Thoracic aorta (tissue), 2 donors: ENCODE measurements around the gene SLC10A1. TPM values are rescaled to one million over a fixed set of nuclear protein-coding genes. Genes with fewer than 3 reads are reported as not detected.

Experiments
- ATAC-seq: fragments of 150-250 bp; one replicate; pipeline ENCODE4 v1.8.0; 2017; ENCODE audit warnings: low read depth; ENCODE audit not compliant: insufficient number of reproducible peaks, low FRiP score
- DNase-seq: peaks from one replicate; pipeline ENCODE4 v3.0.0-alpha.2; 2020; ENCODE audit warnings: low spot score
- H3K27ac ChIP-seq, 2 donors: fragments of 200-600 bp; sonication (generic); 1 replicate in 1 of 2; 2 replicates in 1 of 2; pipeline ENCODE4 v1.5.1; 2016; ENCODE audit warnings: mild to moderate bottlenecking in 2 of 2, moderate library complexity in 2 of 2
- H3K27me3 ChIP-seq: fragments of 200-600 bp; sonication (generic); replicated peaks from 2 replicates; pipeline ENCODE4 v1.6.0; 2016; ENCODE audit warnings: mild to moderate bottlenecking; ENCODE audit not compliant: insufficient read depth
- H3K36me3 ChIP-seq: fragments of 200-600 bp; sonication (generic); one replicate; pipeline ENCODE4 v1.5.1; 2016
- H3K4me1 ChIP-seq, 2 donors: fragments of 200-600 bp; sonication (generic); 1 replicate in 1 of 2; 2 replicates in 1 of 2; pipeline versions ENCODE4 v1.5.1 to v1.6.0; 2016; ENCODE audit warnings: low read depth in 2 of 2, mild to moderate bottlenecking in 1 of 2; ENCODE audit not compliant: control insufficient read depth in 1 of 2
- H3K4me3 ChIP-seq: fragments of 200-600 bp; sonication (generic); 2 replicates; pipeline ENCODE4 v1.5.1; 2016; ENCODE audit warnings: mild to moderate bottlenecking
- H3K9me3 ChIP-seq: fragments of 200-600 bp; sonication (generic); 2 replicates; pipeline ENCODE4 v1.5.1; 2016
- total RNA-seq, 2 donors: library from RNA; depleted of rRNA; stranded (reverse); fragments of >200 nt; gene quantifications; one replicate each; pipeline versions ENCODE4 v1.1.0 to v1.2.3, GENCODE V29; 2016
- TF ChIP-seq, protein P1 (sequence below): fragments of 200-600 bp; sonication (generic); IDR thresholded peaks from one replicate; pipeline ENCODE4 v1.5.1; 2019; ENCODE audit warnings: antibody characterized with exemption

SLC10A1 gene
- total RNA-seq, 2 donors from 2014 or later: not detected

DNA sequence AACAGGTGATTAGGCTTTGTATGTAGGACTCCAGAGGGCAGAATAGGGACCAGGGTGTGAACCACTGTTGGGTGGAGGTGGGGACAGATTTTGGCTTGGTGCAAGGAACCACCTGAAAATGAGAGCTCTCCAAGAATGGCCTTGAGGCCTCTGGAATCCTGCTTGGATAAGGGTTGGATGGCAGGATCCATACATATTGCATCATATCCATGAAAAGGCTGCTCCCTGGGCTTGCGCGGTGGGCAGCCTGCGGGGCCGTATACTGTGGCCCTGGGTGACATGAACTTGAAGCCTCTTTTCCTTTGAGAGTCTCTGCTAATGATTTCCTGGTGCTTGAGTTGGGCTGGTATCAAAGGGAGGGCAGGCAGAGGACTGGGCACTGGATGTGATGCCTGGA lies 1.3 kb upstream of the SLC10A1 start:
- ATAC-seq (no peak), DNase-seq (no peak)
- H3K4me1 ChIP-seq: no peaks in the 10 kb centered on the region
- H3K9me3 ChIP-seq: no peaks in the 10 kb centered on the region
- H3K36me3 ChIP-seq: no peaks in the 10 kb centered on the region
- TF ChIP-seq, protein P1, sequence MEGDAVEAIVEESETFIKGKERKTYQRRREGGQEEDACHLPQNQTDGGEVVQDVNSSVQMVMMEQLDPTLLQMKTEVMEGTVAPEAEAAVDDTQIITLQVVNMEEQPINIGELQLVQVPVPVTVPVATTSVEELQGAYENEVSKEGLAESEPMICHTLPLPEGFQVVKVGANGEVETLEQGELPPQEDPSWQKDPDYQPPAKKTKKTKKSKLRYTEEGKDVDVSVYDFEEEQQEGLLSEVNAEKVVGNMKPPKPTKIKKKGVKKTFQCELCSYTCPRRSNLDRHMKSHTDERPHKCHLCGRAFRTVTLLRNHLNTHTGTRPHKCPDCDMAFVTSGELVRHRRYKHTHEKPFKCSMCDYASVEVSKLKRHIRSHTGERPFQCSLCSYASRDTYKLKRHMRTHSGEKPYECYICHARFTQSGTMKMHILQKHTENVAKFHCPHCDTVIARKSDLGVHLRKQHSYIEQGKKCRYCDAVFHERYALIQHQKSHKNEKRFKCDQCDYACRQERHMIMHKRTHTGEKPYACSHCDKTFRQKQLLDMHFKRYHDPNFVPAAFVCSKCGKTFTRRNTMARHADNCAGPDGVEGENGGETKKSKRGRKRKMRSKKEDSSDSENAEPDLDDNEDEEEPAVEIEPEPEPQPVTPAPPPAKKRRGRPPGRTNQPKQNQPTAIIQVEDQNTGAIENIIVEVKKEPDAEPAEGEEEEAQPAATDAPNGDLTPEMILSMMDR: no peak
- no peak overlapping the region for H3K27ac ChIP-seq
- H3K4me3 ChIP-seq: no peak overlapping the region
- no peaks in the 10 kb centered on the region for H3K27me3 ChIP-seq

DNA sequence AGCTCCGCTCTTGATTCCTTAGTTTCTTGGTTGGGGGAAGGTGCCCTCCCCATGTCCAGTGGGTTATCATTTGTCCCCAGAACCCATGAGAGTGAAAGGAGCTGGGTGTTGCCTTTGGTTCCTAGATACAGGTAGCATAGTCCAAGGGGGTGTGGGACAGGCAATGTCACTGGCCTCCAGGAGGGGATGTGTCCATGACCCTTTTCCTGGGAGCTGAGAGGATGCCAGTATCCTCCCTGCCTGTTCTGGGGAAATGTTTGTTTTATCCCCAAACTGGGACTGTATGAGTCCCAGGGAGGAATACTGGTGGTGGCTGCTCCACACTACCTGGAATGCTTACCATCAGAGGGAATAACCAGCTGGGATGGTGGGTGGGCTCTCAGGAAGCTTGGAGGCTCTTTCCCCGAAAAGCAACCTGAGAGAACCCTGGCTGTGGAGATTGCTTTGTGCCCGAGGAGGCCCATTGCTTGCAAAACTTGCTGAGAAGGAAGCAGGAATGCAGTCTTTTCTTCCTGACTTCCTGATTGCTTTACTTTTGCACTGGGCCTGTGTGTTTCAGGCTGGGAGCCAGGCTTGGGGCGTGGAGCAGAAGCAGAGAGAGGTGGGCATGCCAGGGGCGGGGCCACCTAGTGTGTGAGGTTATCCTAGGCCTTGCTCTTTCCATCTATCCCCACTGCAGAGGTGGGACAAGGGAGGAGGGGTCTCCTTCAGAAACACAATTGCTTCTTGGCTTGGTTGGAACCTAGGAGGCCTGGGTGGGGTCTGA lies 715 bp upstream of the SLC10A1 start:
- no peak overlapping the region for H3K27ac ChIP-seq
- TF ChIP-seq, protein P1: no peak
- no peaks in the 10 kb centered on the region for H3K9me3 ChIP-seq
- no peaks in the 10 kb centered on the region for H3K27me3 ChIP-seq
- H3K4me1 ChIP-seq: no peaks in the 10 kb centered on the region
- H3K36me3 ChIP-seq: no peaks in the 10 kb centered on the region
- ATAC-seq (no peak), DNase-seq (no peak)
- no peak overlapping the region for H3K4me3 ChIP-seq

GRCh38 chr14:69795691-69796090 lies 1.4 kb downstream of the SLC10A1 start:
- TF ChIP-seq, protein P1: no peak
- H3K9me3 ChIP-seq: no peaks in the 10 kb centered on the region
- DNase-seq (no peak), ATAC-seq (no peak)
- H3K27ac ChIP-seq: no peak overlapping the region
- H3K4me1 ChIP-seq: no peaks in the 10 kb centered on the region
- H3K27me3 ChIP-seq: no peaks in the 10 kb centered on the region
- no peak overlapping the region for H3K4me3 ChIP-seq
- H3K36me3 ChIP-seq: no peaks in the 10 kb centered on the region

GRCh38 chr14:69794791-69795190 lies 2.2 kb downstream of the SLC10A1 start:
- no peaks in the 10 kb centered on the region for H3K9me3 ChIP-seq
- H3K27ac ChIP-seq: no peak overlapping the region
- ATAC-seq: no peak
- H3K4me3 ChIP-seq: no peak overlapping the region
- no peak for DNase-seq
- no peaks in the 10 kb centered on the region for H3K27me3 ChIP-seq
- TF ChIP-seq, protein P1: no peak
- H3K4me1 ChIP-seq: no peaks in the 10 kb centered on the region
- H3K36me3 ChIP-seq: no peaks in the 10 kb centered on the region

DNA sequence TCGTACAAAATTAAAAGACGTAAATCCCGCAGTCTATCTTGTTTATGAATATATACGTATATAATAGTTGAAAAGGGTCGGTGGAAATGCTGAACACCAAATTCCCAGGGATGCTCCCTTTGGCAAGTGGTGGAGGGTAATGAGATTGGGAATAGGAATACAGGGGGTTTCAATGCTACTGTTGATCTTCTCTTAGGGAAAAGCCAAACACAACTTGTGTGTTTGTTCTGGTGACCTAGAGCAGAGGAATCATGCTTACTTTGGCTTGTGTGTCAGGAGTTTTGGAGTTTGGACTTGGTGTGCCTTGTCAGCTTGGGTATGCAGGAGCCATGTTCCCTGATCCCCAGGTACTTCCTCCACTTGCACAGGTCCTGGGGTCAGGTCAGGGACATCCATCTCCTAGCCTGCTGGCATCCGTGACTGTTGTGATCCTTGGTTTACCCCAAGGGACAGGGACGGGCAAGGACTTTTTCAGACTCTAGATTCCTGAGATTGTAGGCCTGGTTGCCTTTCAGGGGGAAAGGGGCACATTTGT lies 4.1 kb downstream of the SLC10A1 start:
- no peaks in the 10 kb centered on the region for H3K27me3 ChIP-seq
- DNase-seq (no peak), ATAC-seq (no peak)
- TF ChIP-seq, protein P1: no peak
- H3K9me3 ChIP-seq: no peaks in the 10 kb centered on the region
- H3K4me1 ChIP-seq: no peaks in the 10 kb centered on the region
- no peak overlapping the region for H3K27ac ChIP-seq
- no peak overlapping the region for H3K4me3 ChIP-seq
- H3K36me3 ChIP-seq: no peaks in the 10 kb centered on the region
